Renal pelvis (tissue), 4 donors: ENCODE results near the gene ACTL6B. TPM values are rescaled to one million over a fixed set of nuclear protein-coding genes. Genes with fewer than 3 reads are reported as not detected.

Source experiments
- DNase-seq: peaks from one replicate; pipeline ENCODE4 v3.0.0-alpha.2; 2013
- polyA plus RNA-seq, 3 donors: library from polyadenylated mRNA; unstranded; fragments of 120-200 nt; gene quantifications; one replicate each; pipeline ENCODE4 v1.2.1, GENCODE V29; 2013; ENCODE audit not compliant: insufficient read length in 3 of 3

ACTL6B gene
- polyA plus RNA-seq, 3 donors = 0.09 TPM; not detected in 2

DNA sequence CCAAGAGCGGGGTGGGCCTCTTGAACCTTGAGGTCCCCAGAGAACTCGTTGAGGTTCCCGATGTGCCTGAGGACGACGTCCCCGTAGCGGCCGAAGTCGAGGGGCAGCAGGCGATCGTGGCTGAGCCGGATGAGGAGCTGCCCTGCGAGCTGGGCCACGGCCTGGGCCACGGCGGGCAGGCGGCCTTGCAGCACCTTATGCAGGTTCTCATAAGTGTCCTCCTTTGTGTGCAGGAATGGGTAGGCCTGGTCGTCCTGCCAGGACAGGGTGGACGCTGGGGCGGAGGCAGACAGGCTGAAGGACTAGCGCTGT is 29.1 kb downstream of the ACTL6B start:
- DNase-seq = no peak

DNA sequence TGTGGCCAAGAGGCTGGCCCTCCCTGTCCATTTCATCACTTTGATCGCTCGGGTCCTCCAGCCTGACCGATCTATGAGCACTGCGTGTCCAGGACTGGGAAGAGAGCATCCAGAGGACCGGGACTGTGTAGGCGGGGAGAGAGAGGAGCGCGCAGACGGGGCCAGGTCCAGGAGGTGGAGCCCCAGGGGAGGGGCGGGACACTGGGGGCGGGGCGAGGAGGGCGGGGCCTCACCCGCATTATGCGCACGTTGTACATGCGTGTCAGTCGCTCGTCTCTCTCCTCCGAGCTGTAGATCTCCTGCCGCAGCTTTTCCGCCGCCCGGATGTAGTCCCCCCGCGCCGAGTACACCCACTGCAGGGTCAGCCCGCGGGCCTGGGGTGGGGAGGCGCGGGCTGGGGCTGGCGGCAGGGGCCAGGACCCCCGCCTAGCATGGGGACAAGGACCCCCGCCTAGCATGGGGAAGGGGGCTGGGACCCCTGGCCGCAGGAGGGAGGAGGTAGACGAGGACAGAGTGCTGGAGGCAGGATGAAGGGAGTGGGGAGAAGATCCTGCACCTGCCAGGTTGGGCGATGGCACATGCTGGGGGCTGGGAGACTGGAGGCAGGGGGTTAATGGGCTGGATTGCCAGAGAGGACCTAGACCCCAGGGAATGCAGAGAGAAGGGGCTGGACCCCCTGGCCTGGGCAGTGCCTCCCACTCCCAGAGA is 29.6 kb downstream of the ACTL6B start:
- no peak for DNase-seq

DNA sequence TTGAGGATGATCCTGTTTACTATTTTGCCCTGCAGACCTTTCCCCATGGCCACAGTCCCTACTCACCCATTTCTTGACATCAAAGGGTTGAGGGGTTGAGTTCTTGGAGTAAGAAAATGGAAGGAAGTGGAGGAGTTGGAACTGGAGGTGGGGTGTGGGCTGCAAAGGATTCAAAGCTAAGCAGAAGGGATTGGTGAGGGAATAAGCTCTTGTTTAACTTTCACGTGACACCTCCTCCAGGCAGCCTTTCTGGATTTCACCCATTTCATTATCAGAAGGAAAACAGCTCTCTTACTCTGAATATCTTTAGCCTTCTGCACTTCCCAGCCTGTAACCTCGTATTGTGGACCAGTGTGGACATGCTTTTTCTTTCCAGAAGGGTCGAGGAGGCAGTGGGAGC is 30.2 kb downstream of the ACTL6B start:
- no peak for DNase-seq

DNA sequence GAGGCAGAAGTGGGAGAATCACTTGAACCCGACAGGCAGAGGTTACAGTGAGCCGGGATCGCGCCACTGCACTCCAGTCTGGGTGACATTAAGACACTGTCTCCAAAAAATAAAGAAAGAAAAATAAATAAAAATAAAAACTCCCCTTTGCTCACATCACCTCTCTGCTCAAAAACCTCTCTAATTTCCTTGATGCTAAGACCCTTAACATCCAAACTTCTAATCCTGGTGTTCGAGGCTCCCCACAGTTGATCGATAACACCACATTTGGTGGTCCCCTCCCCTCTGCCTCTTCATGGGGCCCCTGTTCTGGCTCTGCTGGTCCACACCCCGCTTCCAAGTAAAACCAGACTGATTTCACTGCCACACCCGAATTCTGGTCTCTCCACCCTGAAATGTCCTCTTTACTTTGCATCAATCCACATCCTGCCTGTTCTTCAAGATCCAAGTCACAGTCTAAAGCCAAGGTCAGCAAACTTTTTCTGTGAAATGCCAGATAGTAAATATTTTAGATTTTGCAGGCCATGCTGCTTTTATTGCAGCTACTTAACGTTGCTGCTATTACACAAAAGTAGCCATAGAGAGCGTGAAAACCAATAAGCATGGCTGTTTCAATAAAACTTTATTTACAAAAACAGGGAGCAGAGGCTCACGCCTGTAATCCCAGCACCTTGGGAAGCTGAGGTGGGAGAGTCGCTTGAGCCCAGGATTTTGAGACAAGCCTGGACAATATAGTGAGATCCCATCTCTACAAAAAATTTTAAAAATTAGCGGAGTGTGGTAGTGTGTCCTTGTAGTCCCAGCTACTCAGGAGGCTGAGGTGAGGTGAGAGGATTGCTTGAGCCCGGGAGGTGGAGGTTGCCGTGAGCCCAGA is 32.1 kb downstream of the ACTL6B start:
- DNase-seq = no peak

DNA sequence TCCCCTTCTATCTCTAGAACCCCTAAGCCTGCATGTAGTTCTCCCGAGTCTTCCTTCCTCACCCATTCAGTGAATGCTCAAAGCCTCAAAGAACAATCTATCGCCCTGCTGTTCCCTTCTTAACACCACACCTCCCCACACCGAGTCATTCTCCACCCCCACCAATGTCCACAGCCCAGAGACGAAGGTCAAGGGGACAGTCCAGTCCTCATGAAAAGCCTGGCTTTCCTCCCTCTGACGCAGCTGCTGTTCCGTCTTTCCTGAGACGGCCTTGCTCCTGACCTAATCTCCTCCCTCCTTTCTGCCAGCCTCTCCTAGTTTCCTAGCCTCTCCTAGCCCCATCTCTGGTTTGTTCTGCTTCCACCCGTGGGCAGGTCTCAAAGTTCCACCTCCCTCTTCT is 34.7 kb downstream of the ACTL6B start:
- no peak for DNase-seq

DNA sequence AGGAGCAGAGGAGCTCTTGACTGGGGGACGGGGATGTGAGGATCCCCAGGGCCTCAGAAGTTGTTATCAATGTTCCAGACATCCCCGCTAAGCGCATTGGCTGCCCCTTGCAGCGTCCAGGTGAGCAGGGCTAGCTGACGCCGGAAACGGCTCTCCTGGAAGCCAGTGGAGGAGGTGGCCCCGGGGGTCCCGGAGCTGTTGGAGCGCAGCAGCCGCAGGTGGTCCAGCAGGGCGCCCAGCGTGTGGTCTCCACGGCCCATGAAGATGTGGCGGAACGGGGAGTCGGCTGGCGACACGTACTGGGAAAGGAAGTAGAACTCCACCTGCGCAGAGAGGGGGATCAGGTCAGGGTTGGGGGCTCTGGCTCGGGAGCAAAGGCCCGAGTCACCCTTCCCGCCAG is 35.4 kb downstream of the ACTL6B start:
- no peak for DNase-seq

DNA sequence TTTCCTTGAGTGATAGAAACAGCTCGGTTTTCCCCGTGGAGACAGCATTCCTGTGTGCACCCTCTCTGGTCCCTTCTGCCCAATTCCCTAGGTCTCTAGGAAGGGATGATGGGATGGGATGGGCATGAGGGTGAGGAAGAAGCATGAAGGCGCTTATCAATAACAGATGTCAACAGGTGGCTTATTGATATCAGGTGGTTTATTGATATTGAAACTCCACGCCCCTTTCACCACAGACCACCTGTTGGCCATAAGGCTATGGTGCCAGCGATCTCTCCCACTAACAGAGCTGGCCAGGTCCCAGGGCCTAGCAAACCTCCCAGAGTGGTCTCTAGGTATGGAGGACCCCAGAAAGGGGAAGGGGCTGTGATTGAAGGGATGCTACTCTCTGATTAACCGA is 36.0 kb downstream of the ACTL6B start:
- DNase-seq = no peak

DNA sequence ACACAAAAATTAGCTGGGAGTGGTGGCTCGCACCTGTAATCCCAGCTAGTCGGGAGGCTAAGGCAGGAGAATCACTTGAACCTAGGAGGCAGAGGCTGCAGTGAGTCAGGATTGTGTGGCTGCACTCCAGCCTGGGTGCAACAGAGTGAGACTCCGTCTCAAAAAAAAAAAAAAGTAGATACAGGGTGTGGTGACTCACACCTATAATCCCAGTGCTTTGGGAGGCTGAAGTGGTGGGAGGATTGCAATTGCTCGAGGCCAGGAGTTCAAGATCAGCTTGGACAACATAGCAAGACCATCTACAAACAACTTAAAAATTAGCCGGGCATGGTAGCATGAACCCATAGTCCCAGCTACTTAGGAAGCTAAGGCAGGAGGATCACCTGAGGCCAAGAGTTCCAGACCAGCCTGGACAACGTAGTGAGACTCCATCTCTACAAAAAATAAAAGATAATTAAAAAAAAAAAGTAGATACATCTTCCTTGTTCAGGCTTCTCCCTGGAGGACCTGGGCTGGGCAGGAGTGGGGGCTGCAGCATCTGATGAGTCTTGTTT is 41.9 kb downstream of the ACTL6B start:
- DNase-seq = no peak

DNA sequence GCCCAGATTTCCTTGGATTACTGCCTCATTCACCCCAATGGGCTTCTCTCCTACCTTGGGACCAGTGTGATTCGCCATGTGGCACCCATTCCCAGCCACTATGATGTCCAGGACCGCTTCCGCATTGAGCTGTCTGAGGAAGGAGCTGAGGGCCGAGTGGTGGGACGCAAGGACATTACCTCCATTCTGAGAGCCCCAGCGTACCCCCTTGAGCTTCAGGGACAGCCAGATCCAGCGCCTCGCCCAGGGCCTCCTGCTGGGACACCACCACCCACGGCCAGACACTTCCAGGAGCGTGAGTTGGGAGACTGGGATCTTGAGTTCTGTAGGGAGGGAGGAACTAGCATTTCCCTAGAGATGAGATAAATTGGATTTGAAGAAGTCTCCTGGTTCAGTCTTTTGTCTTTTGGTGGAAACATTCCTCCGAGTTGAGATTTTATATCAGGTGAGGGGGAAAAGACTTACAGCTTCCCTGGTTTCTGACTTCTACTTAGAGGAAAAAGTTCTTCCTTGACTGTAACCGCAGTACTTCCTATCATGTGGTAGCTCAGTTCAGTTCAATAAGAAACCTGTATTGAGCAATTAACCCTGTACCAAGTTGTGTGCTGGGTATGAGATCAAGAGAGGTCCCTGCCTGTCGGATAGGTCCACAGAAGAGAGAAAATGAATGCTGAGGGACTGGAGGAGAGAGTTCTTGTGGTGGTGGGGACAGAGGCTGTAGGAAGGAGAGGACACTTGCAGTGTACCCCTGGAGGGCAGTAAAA is 42.7 kb downstream of the ACTL6B start:
- DNase-seq = no peak

DNA sequence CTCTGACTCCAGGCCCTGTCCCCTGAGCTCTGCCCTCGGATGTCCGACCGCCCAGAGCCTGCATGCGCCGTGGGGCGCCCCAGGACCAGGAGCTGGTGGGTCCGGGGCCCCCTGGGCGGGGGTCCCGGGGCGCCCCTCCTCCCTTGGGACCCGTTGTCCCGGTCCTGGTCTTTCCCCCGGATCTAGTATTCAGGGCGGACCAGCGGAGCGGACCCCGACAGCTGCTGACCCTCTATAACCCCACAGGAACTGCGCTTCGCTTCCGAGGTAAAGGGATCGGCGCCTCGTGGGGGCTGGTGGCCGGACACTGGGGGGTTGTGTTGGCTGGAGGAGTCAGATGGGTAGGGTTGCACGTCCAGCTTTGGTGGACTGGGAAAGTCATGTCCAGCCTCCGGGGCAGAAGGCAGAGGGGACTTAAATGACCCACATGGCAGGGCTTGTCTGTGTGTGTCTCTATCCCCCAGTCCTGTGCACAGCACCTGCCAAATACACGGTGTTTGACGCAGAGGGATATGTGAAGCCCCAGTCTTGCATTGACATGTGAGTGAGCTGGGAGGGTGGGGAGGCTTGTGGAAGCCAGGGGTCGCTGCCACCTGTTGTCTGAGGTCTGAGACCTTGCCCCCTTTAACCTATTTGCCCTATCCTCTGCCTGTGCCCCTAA is 43.4 kb downstream of the ACTL6B start:
- no peak for DNase-seq

DNA sequence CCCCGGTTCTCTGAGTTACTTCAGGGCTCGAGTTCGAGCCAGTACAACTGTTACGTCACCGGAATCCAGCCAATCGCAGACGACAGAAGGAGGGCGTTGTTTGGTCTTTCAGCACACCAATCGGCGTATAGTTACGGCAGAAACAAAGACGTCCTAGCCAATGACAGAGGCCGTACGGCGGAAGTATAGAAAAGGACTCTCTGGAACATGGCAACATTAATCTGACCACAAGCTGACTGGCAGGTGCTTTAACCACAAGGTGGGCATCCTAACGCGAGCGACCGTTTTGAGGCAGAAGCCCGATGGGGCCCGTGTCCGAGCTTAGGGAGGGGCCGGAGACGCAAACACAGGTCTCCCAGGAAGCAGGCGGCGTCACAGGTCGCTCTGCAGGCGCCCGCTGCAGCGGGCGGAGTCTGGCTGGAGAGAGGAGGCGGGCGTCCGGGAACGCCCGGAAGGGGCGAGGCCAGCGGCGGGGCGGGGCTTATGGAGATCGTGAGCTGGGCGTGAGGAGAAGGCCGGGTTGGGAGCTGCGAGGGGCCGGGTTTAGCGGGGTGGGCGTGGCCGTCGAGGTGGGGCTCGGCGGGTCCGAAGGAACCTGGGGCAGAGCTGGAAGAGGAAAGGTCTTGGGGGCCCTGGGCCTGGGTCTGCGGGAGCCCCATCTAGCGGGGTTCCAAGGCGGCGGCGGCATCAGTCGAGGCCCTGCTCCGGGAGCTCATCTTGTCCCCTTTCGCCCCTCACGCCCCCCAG is 44.1 kb downstream of the ACTL6B start, which contains the start of gene MOSPD3:
Gene MOSPD3, plus strand, starts transcription at position 558 of the 747 bp plus-strand sequence. CDS start 252 bp downstream, outside the sequence.
- peak; percentile 100 for DNase-seq

DNA sequence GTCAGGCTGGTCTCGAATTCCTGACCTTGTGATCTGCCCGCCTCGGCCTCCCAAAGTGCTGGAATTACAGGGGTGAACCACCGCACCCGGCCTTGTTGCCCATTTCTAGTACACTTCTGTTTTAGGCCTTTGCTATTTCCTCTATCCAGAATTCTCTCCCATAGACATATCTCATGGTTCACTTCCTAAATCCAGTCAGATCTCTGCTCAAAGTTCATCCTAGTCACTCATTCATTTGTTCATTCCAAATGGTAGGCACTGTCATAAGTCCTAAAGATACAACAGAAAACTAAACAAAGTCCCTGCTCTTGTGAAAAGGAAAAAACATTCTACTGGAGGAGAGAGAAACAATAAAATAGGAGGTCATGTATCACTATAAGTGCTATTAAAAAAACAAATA is 46.3 kb downstream of the ACTL6B start:
- no peak for DNase-seq

DNA sequence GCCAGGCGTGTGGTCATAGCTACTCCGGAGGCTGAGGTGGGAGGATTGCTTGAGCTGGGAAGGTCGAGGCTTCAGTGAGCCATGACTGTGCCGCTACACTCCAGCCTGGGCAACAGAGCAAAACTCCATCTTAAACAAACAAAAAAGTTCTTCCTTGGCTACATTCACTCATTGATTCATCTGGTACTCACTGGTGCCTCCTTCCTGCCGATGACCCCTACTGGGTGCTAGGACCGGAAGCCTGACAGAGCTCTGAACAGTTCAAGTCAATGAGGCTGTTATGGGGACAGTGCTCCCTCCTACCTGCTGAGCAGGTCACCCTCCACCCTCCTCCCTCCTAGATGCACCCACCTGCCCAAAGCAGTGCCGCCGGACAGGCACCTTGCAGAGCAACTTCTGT is 49.1 kb downstream of the ACTL6B start:
- DNase-seq = no peak

DNA sequence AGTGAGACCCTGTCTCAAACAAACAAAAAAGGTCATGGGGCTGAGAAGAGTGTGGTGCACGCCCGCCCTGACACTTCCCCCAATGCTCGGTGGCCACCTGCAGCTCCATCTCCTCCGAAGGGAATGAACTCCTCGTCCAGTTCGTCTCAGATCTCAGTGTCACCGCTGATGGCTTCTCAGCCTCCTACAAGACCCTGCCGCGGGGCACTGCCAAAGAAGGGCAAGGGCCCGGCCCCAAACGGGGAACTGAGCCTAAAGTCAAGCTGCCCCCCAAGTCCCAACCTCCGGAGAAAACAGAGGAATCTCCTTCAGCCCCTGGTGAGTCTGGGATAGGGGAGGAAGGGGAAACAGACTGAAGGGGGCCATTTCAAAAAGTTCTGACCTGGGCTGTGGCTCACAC is 49.9 kb downstream of the ACTL6B start:
- no peak for DNase-seq

DNA sequence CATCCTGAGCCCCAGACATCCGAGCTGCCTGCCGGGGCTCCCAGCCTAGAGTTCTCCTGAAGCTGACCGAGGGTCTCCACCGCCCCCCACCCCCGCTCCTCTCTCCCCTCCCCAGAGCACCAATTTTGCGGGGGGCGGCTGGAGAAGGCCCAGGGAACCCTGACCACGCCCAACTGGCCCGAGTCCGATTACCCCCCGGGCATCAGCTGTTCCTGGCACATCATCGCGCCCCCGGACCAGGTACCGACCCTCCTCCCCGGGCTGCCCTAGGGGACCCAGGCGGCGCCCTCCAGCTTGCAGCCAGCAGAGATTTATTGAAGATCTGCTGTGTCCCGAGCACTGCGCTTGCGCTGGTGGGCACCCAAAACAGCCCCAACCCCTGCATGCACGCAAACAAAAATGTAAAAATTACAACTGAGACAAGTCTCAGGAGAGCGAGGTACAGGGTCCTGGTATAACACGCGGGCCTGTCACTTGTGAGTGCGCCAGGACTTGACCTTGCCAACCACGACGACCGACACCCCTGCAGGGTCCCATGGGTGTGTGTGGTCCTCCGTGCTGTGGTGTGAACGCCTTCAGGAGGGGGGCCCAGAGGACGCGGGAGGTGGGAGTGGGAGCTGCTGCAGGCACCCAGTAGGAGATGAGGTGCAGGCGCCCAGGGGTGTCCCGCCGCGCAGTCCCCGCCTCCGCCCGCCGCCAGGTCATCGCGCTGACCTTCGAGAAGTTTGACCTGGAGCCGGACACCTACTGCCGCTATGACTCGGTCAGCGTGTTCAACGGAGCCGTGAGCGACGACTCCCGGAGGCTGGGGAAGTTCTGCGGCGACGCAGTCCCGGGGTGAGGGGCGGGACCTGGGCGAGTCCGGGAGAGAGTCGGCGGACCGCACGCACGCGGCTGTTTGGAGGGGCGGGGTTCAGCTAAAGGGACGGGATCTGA is 51.0 kb downstream of the ACTL6B start:
- DNase-seq = no peak

DNA sequence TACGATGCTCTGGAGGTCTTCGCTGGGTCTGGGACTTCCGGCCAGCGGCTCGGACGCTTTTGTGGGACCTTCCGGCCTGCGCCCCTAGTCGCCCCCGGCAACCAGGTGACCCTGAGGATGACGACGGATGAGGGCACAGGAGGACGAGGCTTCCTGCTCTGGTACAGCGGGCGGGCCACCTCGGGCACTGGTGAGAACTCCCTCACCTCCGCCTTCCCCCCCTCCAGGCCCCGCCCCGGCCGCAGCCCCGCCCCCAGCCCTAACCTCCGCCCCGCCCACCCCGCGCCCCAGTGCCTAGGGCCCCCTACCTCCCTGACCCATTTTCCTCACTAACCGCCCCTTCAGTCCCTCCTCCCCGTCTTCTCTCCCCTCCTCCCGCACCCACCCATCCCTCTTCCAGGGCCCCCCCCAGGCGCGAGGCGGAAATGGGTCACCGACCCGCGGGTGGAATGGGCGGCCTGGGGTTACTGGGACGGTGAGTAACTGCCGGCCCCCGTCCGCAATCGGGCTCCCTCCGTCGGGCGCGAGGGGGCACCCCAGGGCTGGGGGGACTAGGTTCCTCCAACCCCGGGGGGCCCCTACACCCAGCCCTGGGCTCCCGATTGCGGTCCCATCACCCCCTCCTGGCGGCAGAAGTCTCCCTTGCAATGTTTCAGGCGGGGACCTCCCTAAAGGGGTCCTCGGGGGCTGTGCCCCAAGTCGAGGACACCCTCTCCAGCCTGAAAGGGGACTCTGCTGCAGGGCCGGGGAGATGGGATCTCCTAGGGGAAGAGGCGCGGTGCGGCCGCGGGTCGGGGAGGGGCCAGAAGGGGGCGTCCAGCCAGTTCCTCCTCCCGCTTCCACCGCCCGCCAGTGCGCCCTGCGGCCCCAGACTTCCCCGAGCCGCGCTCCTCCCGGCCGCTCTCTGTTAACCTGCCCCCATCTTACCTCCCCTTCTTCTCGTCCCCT is 51.9 kb downstream of the ACTL6B start:
- no peak for DNase-seq

DNA sequence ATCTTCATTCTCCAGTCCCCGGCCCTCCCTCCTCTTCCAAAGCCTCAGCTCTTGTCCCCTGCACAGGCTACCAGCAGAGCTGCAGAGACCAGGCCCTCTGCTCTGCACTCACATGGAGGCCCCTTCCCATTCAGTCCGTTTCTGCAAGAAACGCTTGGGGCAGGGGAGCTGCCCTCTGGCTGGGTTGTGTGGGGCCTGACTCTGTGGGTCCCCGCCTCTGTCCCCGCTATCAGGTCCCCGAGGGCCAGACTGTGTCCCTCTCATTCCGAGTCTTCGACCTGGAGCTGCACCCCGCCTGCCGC is 52.6 kb downstream of the ACTL6B start:
- DNase-seq = no peak

DNA sequence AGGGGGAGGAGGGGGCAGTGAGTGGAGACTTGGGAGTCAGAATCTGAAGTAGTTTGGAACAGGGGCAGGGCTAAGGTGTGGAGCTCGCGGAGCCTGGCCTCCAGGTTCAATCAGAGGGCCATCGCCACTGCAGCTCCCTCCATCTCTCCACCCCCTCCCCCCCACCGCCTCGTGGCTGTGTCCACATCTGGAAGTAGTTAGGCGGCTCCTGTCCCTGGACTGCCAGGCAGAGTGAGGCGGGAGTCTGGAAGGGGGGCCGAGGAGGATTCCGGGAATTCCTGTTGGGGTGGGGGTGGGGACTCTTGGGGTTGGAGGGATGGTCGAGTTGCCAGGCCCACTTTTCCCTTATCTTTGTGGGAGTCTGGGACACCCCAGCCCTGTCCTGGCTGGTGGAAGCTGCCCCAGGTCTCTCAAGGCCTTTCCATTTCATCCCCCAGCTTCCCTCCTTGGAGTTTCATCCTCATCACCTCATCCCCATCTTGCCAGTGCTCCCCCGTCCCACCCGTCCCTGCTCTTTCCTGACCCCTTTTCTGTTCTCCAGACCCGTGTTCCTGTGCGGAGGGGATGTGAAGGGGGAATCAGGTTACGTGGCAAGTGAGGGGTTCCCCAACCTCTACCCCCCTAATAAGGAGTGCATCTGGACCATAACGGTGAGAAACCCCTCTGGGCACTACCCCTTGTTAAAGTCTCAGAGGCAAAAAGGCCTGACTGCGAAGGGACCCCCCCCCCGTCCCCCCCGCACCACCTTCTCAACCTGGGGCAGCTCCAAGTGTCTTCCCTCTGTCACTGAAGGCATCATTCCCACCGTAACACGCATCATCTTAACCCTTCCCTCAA is 53.1 kb downstream of the ACTL6B start:
- no peak for DNase-seq
